Loucy (cell line): Measurements from ENCODE around the gene ECHS1.

Source experiments
- H2AFZ ChIP-seq: fragments of 200-600 bp; sonication (generic); 2 replicates; pipeline ENCODE4 v1.6.0; 2016; ENCODE audit warnings: antibody characterized with exemption, mild to moderate bottlenecking, low read length, moderate library complexity
- H3F3A ChIP-seq: fragments of 200-600 bp; 2 replicates; pipeline ENCODE4 v1.6.0; 2016; ENCODE audit warnings: antibody characterized with exemption, low read depth, mild to moderate bottlenecking
- H3K27me3 ChIP-seq: fragments of 200-600 bp; sonication (generic); 2 replicates; pipeline ENCODE4 v1.6.1; 2014; ENCODE audit warnings: low read length, mild to moderate bottlenecking; ENCODE audit not compliant: insufficient read depth, poor library complexity, severe bottlenecking
- H3K36me3 ChIP-seq: fragments of 200-600 bp; sonication (generic); 2 replicates; pipeline ENCODE4 v1.6.1; 2016; ENCODE audit warnings: low read length; ENCODE audit not compliant: insufficient read depth
- H3K4me1 ChIP-seq: fragments of 200-600 bp; sonication (generic); 2 replicates; pipeline ENCODE4 v1.5.1; 2014; ENCODE audit warnings: low read length, mild to moderate bottlenecking; ENCODE audit not compliant: insufficient read depth, poor library complexity, severe bottlenecking
- H3K4me2 ChIP-seq: fragments of 200-600 bp; sonication (generic); 2 replicates; pipeline ENCODE4 v1.6.0; 2014; ENCODE audit warnings: antibody characterized with exemption, low read length, low read depth, mild to moderate bottlenecking; ENCODE audit not compliant: poor library complexity, severe bottlenecking
- H3K4me3 ChIP-seq: fragments of 200-600 bp; sonication (generic); 2 replicates; pipeline ENCODE4 v1.5.1; 2014; ENCODE audit warnings: low read length, mild to moderate bottlenecking, mixed read lengths; ENCODE audit not compliant: poor library complexity, severe bottlenecking
- H3K79me2 ChIP-seq: fragments of 200-600 bp; sonication (generic); 2 replicates; pipeline ENCODE4 v1.6.1; 2014; ENCODE audit warnings: low read length; ENCODE audit not compliant: insufficient read depth
- H3K9ac ChIP-seq: fragments of 200-600 bp; sonication (generic); 2 replicates; pipeline ENCODE4 v1.6.0; 2014; ENCODE audit warnings: mild to moderate bottlenecking, low read depth, low read length, moderate library complexity; ENCODE audit not compliant: poor library complexity, severe bottlenecking
- H3K9me2 ChIP-seq: fragments of 200-600 bp; sonication (generic); replicated peaks from 2 replicates; pipeline ENCODE4 v1.6.1; 2016; ENCODE audit warnings: low read depth, low read length, mixed read lengths
- H3K9me3 ChIP-seq: fragments of 200-600 bp; sonication (generic); 2 replicates; pipeline ENCODE4 v1.6.1; 2014; ENCODE audit warnings: mild to moderate bottlenecking, antibody characterized with exemption, low read length, low read depth; ENCODE audit not compliant: insufficient read depth
- H4K20me1 ChIP-seq: fragments of 200-600 bp; sonication (generic); 2 replicates; pipeline ENCODE4 v1.6.0; 2014; ENCODE audit warnings: antibody characterized with exemption, low read length, mild to moderate bottlenecking; ENCODE audit not compliant: insufficient read depth, poor library complexity, severe bottlenecking
- EZH2phosphoT487 ChIP-seq: fragments of 200-600 bp; IDR thresholded peaks from 2 replicates; pipeline ENCODE4 v1.6.1; 2018; ENCODE audit warnings: antibody characterized with exemption, mild to moderate bottlenecking, moderate library complexity, borderline replicate concordance
- TF ChIP-seq, protein P1 (sequence below): fragments of 200-600 bp; sonication (generic); conservative IDR thresholded peaks from 2 replicates; pipeline ENCODE4 v1.5.1; 2014; ENCODE audit warnings: mild to moderate bottlenecking, antibody characterized with exemption, low read length

The ECHS1 gene

DNA sequence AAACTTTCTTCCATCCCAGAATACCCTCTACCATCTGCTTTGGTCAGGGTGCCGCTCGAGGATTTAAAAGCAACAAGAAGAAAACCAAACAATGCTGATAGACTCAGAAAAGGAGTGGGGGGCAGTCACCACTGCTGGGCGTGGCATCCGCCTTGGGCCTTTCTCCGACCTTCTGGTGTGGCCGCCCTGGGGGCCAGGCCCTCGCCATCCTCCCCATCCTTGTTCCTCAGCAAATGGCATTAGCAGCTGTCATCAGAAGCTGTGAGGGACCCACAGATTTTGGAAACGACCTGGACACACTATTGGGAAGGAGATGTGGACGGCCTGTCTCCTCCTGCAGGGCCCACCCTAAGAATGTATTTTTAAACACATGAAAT, 60.4 kb downstream of the ECHS1 start:
- H3K36me3 ChIP-seq: no peaks in the 10 kb centered on the region
- H3K9ac ChIP-seq: no peak overlapping the region
- no peaks in the 10 kb centered on the region for H3K27me3 ChIP-seq
- H4K20me1 ChIP-seq: peaks cover 5% of the 10 kb centered on the region
- H3F3A ChIP-seq: no peaks in the 10 kb centered on the region; the same call in 1 of the 2 replicates
- no peak overlapping the region for H3K4me2 ChIP-seq
- H3K4me1 ChIP-seq: peaks cover 7% of the 10 kb centered on the region
- H3K9me2 ChIP-seq: no peaks in the 10 kb centered on the region
- H3K4me3 ChIP-seq: no peak overlapping the region
- H3K9me3 ChIP-seq: no peaks in the 10 kb centered on the region
- H2AFZ ChIP-seq: no peak overlapping the region
- TF ChIP-seq, protein P1, sequence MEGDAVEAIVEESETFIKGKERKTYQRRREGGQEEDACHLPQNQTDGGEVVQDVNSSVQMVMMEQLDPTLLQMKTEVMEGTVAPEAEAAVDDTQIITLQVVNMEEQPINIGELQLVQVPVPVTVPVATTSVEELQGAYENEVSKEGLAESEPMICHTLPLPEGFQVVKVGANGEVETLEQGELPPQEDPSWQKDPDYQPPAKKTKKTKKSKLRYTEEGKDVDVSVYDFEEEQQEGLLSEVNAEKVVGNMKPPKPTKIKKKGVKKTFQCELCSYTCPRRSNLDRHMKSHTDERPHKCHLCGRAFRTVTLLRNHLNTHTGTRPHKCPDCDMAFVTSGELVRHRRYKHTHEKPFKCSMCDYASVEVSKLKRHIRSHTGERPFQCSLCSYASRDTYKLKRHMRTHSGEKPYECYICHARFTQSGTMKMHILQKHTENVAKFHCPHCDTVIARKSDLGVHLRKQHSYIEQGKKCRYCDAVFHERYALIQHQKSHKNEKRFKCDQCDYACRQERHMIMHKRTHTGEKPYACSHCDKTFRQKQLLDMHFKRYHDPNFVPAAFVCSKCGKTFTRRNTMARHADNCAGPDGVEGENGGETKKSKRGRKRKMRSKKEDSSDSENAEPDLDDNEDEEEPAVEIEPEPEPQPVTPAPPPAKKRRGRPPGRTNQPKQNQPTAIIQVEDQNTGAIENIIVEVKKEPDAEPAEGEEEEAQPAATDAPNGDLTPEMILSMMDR: no peak
- TF ChIP-seq EZH2phosphoT487: no peak
- peaks cover 16% of the 10 kb centered on the region for H3K79me2 ChIP-seq
